GM12864 (cell line): ENCODE measurements around the gene TRAF5.
A peak's percentile ranks its signal among the peaks of the same experiment; 100 is the strongest.

ENCODE experiments used
- DNase-seq: peaks from one replicate; pipeline ENCODE4 v3.0.0-alpha.2; 2011; ENCODE audit warnings: low read depth
- H3K4me3 ChIP-seq: 2 replicates; pipeline ENCODE4 v1.5.1; 2011; ENCODE audit warnings: mild to moderate bottlenecking, low read depth, low read length, control low read depth
- TF ChIP-seq, protein P1 (sequence below): IDR thresholded peaks from 2 replicates; pipeline ENCODE4 v1.5.1; 2011; ENCODE audit warnings: low read depth, mild to moderate bottlenecking, moderate library complexity, low read length, control low read depth, inconsistent platforms; ENCODE audit errors: missing control alignments

TRAF5 gene

DNA sequence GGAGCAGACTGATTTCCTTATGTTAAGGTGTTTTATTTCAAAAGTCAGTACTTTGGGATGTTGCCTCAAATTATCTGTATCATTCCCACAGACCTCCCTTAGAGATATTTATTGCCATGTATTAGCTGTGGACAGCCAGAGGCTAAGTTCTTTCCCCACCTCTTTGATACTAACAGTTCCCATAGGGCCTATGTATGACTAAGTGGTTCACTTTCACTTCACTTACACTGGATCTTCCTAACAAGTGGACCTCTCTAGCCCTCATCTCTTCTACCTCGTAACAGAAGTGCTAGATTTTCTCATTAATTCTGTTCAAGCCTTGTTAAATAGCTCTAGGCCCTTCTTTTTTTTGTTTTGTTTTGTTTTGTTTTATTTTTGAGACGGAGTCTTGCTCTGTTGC, 6.2 kb downstream of the TRAF5 start:
- no peak overlapping the region for H3K4me3 ChIP-seq
- DNase-seq, result no peak
- TF ChIP-seq, protein P1, sequence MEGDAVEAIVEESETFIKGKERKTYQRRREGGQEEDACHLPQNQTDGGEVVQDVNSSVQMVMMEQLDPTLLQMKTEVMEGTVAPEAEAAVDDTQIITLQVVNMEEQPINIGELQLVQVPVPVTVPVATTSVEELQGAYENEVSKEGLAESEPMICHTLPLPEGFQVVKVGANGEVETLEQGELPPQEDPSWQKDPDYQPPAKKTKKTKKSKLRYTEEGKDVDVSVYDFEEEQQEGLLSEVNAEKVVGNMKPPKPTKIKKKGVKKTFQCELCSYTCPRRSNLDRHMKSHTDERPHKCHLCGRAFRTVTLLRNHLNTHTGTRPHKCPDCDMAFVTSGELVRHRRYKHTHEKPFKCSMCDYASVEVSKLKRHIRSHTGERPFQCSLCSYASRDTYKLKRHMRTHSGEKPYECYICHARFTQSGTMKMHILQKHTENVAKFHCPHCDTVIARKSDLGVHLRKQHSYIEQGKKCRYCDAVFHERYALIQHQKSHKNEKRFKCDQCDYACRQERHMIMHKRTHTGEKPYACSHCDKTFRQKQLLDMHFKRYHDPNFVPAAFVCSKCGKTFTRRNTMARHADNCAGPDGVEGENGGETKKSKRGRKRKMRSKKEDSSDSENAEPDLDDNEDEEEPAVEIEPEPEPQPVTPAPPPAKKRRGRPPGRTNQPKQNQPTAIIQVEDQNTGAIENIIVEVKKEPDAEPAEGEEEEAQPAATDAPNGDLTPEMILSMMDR, result no peak

DNA sequence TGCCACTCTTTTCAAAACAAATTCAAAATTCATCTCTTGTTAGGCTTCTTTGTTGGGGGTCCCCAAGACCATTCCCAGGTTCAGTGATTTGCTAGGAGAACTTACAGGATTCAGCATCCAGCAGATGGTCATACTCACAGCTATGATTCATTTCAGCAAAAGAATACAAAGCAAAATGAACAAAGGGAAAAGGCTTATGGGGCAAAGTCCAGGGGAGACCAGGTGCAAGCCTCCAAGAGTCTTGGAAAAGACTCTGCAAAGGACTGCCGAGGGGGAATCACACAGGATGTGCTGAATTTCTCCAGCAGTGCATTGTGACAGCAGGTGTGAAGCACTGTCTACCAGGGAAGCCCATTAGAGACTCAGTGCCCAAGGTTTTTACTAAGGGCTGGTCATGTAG, 7.3 kb downstream of the TRAF5 start:
- no peak overlapping the region for H3K4me3 ChIP-seq
- TF ChIP-seq, protein P1, result no peak
- no peak for DNase-seq

DNA sequence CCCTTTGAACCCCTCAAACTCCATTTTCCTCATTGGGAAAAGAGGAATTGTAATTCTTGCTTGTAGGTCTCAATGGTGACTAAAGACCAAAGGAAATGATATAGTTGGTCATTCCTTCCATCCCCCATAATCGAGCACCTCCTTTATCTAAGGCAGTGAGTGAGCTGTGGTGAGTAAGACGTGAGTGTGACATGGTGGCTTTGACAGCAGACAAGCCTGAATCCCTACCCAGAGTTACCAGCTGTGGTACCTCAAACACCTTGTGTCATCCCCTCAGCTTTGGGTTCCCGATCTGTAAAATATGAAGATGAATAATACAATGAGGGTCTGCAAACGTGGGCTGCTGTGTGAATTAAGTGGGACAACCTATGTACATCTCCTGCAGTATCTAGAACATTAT, 8.4 kb downstream of the TRAF5 start:
- no peak overlapping the region; the same call in 1 of the 2 replicates for H3K4me3 ChIP-seq
- TF ChIP-seq, protein P1, result no peak
- no peak for DNase-seq

DNA sequence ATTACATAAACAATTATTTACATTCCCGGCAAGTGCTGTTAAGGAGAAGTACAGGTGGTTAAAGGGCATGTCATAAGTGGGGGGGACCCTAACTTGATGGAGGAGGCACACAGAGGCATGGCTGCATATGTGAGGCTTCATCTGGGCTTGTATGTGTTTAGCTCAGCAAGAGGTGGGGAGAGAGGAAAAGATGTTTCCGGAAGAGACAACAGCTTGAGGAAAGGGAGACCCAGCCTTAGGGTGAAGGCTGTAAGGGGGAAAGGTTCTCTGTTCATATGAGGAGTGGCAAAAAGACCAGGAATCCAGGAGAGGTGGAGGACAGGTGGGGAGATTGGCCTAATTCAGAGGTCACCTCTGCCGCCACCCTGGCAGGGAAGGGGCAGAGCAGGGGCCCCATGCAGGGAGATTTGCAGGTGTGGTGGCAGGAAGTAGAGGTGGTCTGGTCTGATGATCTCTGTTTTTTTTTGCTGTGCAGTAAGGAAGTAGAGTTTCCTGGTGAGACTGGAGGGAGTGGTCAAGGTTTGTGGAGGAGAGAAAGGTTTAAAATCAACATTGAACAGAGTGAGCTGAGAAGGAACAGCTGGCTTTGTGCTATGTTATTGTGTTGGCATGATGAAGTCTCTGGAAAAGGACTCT, 9.0 kb downstream of the TRAF5 start:
- peak overlapping the region; percentile 20 for H3K4me3 ChIP-seq
- TF ChIP-seq, protein P1, result no peak
- no peak for DNase-seq

DNA sequence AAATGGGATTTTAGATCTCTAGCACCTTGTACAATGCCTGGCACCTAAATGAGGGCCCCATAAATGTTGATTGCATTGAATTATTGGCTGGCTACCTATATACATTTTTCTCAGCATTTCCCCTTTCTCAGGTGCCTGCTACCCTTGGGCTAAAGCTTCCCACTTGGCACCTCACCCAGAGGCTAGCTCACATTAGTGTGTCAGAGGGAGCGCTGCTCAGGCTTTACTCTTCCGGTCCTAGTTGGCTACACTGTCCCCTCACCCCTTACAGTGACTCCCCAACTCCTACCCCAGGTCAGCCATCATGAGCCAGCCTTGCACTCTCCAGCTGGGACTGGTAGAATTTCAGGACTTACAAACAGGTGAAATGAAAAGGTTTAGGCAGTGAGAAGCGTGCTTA, 9.5 kb downstream of the TRAF5 start:
- no peak overlapping the region for H3K4me3 ChIP-seq
- TF ChIP-seq, protein P1, result no peak
- no peak for DNase-seq

DNA sequence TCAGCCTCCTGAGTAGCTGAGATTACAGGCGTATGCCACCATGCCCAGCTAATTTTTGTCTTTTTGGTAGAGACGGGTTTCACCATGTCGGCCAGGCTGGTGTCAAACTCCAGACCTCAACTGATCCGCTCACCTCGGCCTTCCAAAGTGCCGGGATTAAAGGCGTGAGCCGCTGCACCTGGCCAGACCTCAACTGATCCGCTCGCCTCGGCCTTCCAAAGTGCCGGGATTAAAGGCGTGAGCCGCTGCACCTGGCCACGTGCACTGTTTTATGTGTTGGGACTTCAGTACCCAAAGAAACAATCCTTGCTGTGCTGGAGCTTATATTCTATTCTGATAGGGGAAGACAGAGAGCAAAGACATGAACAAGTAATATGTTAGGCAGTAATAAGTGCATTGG, 10.1 kb downstream of the TRAF5 start:
- no peak overlapping the region for H3K4me3 ChIP-seq
- TF ChIP-seq, protein P1, result no peak
- DNase-seq, result no peak
